HCT116 (cell line): Measurements from ENCODE around the gene SLC4A5. TPM values are rescaled to one million over a fixed set of nuclear protein-coding genes. Genes with fewer than 3 reads are reported as not detected.

ENCODE experiments used
- ATAC-seq: fragments of 200-7000 bp; cut with Tn5 transposase; 2 replicates; pipeline ENCODE4 v1.9.1; 2020; ENCODE audit warnings: mild to moderate bottlenecking, moderate library complexity
- BruUV-seq: library from RNA; stranded (reverse); fragments of 400-500 nt; replicated peaks from 2 replicates; lab custom pipeline; 2021; lab: Mats Ljungman, UMichigan
- CTCF ChIA-PET: fragments of 300-600 bp; sonication (Branson Sonifier 250); formaldehyde crosslinking; loops from one replicate; lab custom pipeline; 2021; ENCODE audit warnings: antibody characterized with exemption; lab: Charles Lee
- POLR2A ChIA-PET: fragments of 300-600, 350-600 bp; sonication (Branson Sonifier 250); formaldehyde crosslinking; loops from one replicate; lab custom pipeline; 2021; ENCODE audit warnings: antibody characterized with exemption; lab: Charles Lee
- RAD21 ChIA-PET, 2 experiments: fragments of 300-600 bp; sonication (Branson Sonifier 250); formaldehyde crosslinking; loops; one replicate each; lab custom pipeline; 2023; ENCODE audit warnings: low total read pairs in 2 of 2; ENCODE audit not compliant: uncharacterized antibody in 2 of 2, unreplicated experiment in 2 of 2, low non-redundant PET in 1 of 2; lab: Charles Lee
- DNase-seq: peaks from one replicate; pipeline ENCODE4 v3.0.0-alpha.2; 2010; ENCODE audit warnings: low read depth, low spot score
- H2AFZ ChIP-seq: fragments of 200-600 bp; shearing (Covaris generic), sonication (generic); 2 replicates; pipeline ENCODE4 v1.6.1; 2017; ENCODE audit warnings: low read depth, mixed run types, mixed read lengths, antibody characterized with exemption, low read length; ENCODE audit not compliant: poor library complexity, severe bottlenecking
- H3K27ac ChIP-seq: 2 replicates; pipeline ENCODE4 v1.5.1; 2012; ENCODE audit warnings: low read depth, low read length
- H3K27me3 ChIP-seq: fragments of 200-600 bp; sonication (generic); 2 replicates; pipeline ENCODE4 v1.6.1; 2016; ENCODE audit warnings: mixed run types, low read length, mixed read lengths; ENCODE audit not compliant: insufficient read depth
- H3K36me3 ChIP-seq, 2 experiments: fragments of 200-500 bp in 1 of 2; fragments of 200-600 bp in 1 of 2; sonication (Bioruptor generic) in 1 of 2; sonication (generic) in 1 of 2; 2 replicates each; pipeline versions ENCODE4 v1.5.1 to v1.6.1; 2014 to 2016; ENCODE audit warnings: low read length in 2 of 2, inconsistent platforms in 1 of 2, mixed read lengths in 1 of 2, mixed run types in 1 of 2; ENCODE audit not compliant: insufficient read depth in 2 of 2, control insufficient read depth in 1 of 2
- H3K4me1 ChIP-seq, 2 experiments: fragments of 200-600 bp in 1 of 2; sonication (generic) in 1 of 2; 2 replicates each; pipeline versions ENCODE4 v1.5.1 to v1.6.1; 2012 to 2017; ENCODE audit warnings: low read length in 2 of 2, inconsistent platforms in 1 of 2, mild to moderate bottlenecking in 1 of 2, mixed read lengths in 1 of 2, mixed run types in 1 of 2, moderate library complexity in 1 of 2; ENCODE audit not compliant: insufficient read depth in 2 of 2, control insufficient read depth in 1 of 2
- H3K4me2 ChIP-seq: fragments of 200-600 bp; sonication (generic); 2 replicates; pipeline ENCODE4 v1.6.1; 2017; ENCODE audit warnings: mixed run types, low read length, mixed read lengths
- H3K4me3 ChIP-seq, 2 experiments: fragments of 200-600 bp in 1 of 2; sonication (generic) in 1 of 2; replicated peaks in 1 of 2; 2 replicates each; pipeline ENCODE4 v1.5.1; 2011 to 2016; ENCODE audit warnings: low read length in 2 of 2, control low read depth in 1 of 2, low read depth in 1 of 2, mild to moderate bottlenecking in 1 of 2, mixed read lengths in 1 of 2, mixed run types in 1 of 2
- H3K79me2 ChIP-seq: fragments of 200-600 bp; sonication (generic); 2 replicates; pipeline ENCODE4 v1.6.1; 2017; ENCODE audit warnings: mild to moderate bottlenecking, mixed run types, low read length, moderate library complexity, mixed read lengths; ENCODE audit not compliant: insufficient read depth
- H3K9ac ChIP-seq: fragments of 200-600 bp; sonication (generic); 2 replicates; pipeline ENCODE4 v1.6.1; 2016; ENCODE audit warnings: low read length, mixed read lengths
- H3K9me2 ChIP-seq: fragments of 200-600 bp; sonication (generic), shearing (Covaris generic); 2 replicates; pipeline ENCODE4 v1.6.1; 2017; ENCODE audit warnings: mixed run types, mild to moderate bottlenecking, moderate library complexity; ENCODE audit not compliant: insufficient read depth
- H3K9me3 ChIP-seq, 2 experiments: fragments of 200-500 bp in 1 of 2; fragments of 200-600 bp in 1 of 2; sonication (Bioruptor generic) in 1 of 2; sonication (generic) in 1 of 2; 2 replicates each; pipeline ENCODE4 v1.6.1; 2014 to 2017; ENCODE audit warnings: low read length in 2 of 2, mixed read lengths in 2 of 2, inconsistent platforms in 1 of 2, low read depth in 1 of 2, mild to moderate bottlenecking in 1 of 2, mixed run types in 1 of 2, moderate library complexity in 1 of 2; ENCODE audit not compliant: control insufficient read depth in 1 of 2, insufficient read depth in 1 of 2
- H4K20me1 ChIP-seq: fragments of 200-600 bp; sonication (generic), shearing (Covaris generic); 2 replicates; pipeline ENCODE4 v1.6.1; 2017; ENCODE audit warnings: mixed run types, mild to moderate bottlenecking, moderate library complexity; ENCODE audit not compliant: insufficient read depth
- CTCF ChIP-seq, 3 experiments: fragments of 200-600 bp in 1 of 3; sonication (generic) in 1 of 3; IDR thresholded peaks in 2 of 3; conservative IDR thresholded peaks in 1 of 3; 2 replicates each; pipeline ENCODE4 v1.5.1; 2012 to 2017; ENCODE audit warnings: low read depth in 2 of 3, low read length in 2 of 3, antibody characterized with exemption in 1 of 3, borderline replicate concordance in 1 of 3, control low read depth in 1 of 3, mild to moderate bottlenecking in 1 of 3, mixed read lengths in 1 of 3, mixed run types in 1 of 3, moderate library complexity in 1 of 3; ENCODE audit not compliant: insufficient read depth in 1 of 3
- EGR1 ChIP-seq: IDR thresholded peaks from 2 replicates; pipeline ENCODE4 v1.6.1; 2012; ENCODE audit warnings: low read depth
- EZH2 ChIP-seq: fragments of 200-600 bp; sonication (generic); IDR thresholded peaks from 2 replicates; pipeline ENCODE4 v1.6.1; 2017; ENCODE audit warnings: antibody characterized with exemption, mixed run types
- JUND ChIP-seq: IDR thresholded peaks from 2 replicates; pipeline ENCODE4 v1.6.1; 2012
- RAD21 ChIP-seq: IDR thresholded peaks from 2 replicates; pipeline ENCODE4 v1.6.1; 2012; ENCODE audit warnings: low read depth, mild to moderate bottlenecking
- SIN3A ChIP-seq: IDR thresholded peaks from 2 replicates; pipeline ENCODE4 v1.6.1; 2012; ENCODE audit warnings: low read depth
- ZFX ChIP-seq: fragments of 450-650 bp; IDR thresholded peaks from 2 replicates; pipeline ENCODE4 v1.6.1; 2017
- intact Hi-C: fragments of 100-400 bp; cut with micrococcal nuclease; formaldehyde crosslinking; loops from 2 replicates; pipeline ENCODE4 v1.10.0; 2022
- total RNA-seq: library from RNA; stranded (reverse); gene quantifications from one replicate; pipeline ENCODE4 v1.2.1, GENCODE V29; 2021; ENCODE audit not compliant: unreplicated experiment

SLC4A5 gene
- total RNA-seq, 1 experiment from 2014 or later: 0.91 TPM

- H3K4me1 ChIP-seq: peaks cover 5 to 17% of the 10 kb centered on the region in 2 experiments; a peak in 3 of 4 replicates
- peak overlapping the region; percentile 100 for H2AFZ ChIP-seq
- RAD21 ChIA-PET: no interaction called here
- peaks cover 40% of the 10 kb centered on the region for H3K79me2 ChIP-seq
- no TSS peak for BruUV-seq
- ATAC-seq (no peak; the same call in 1 of the 2 replicates), DNase-seq (no peak)
- CTCF ChIA-PET: interaction anchor here (1.0 to 1.9 kb wide), 4 partner anchors 17 to 566 kb away, joined by 4 to 6 read pairs (median 4); no protein-coding TSS in a partner anchor
- no peaks in the 10 kb centered on the region for H3K27me3 ChIP-seq
- no peaks in the 10 kb centered on the region for H4K20me1 ChIP-seq
- H3K9ac ChIP-seq: peak overlapping the region; percentile 81
- POLR2A ChIA-PET: interaction anchor here (0.7 to 1.8 kb wide), 2 partner anchors 8 to 34 kb away, joined by 3 to 6 read pairs; no protein-coding TSS in a partner anchor
- peak overlapping the region; percentile 93 to 95 for H3K4me3 ChIP-seq
- TF ChIP-seq CTCF (IDR thresholded peaks at IDR 0.05 in 2 of 3, conservative IDR thresholded peaks at IDR 0.05 in 1 of 3; ENCODE audit: borderline replicate concordance in 1 of 3, insufficient read depth in 1 of 3, low read depth in 2 of 3, low read length in 2 of 3) (no peak), EGR1 (no peak), JUND (no peak), SIN3A (no peak), RAD21 (no peak), ZFX (no peak), EZH2 (no peak)
- H3K4me2 ChIP-seq: peak overlapping the region; percentile 94
- H3K27ac ChIP-seq: peak overlapping the region; percentile 17; the same call in 1 of the 2 replicates
- no peaks in the 10 kb centered on the region for H3K9me3 ChIP-seq
- H3K36me3 ChIP-seq: no peaks in the 10 kb centered on the region
- intact Hi-C loops: loop anchor here (2.0 to 5.0 kb wide), 2 partner anchors 56 to 125 kb away; no protein-coding TSS in a partner anchor
- no peaks in the 10 kb centered on the region for H3K9me2 ChIP-seq
Measured at GRCh38 chr2:74392449-74392743, 49.2 kb upstream of the SLC4A5 start.
